DMS53 treated with DMSO at 0.1 percent for 48 hours (cell line): ENCODE data around the gene AUH.

Experiments used
- DNase-seq: peaks from one replicate; lab custom pipeline; 2025; ENCODE audit not compliant: unreplicated experiment; lab: John Stamatoyannopoulos, UW

The AUH gene

DNA sequence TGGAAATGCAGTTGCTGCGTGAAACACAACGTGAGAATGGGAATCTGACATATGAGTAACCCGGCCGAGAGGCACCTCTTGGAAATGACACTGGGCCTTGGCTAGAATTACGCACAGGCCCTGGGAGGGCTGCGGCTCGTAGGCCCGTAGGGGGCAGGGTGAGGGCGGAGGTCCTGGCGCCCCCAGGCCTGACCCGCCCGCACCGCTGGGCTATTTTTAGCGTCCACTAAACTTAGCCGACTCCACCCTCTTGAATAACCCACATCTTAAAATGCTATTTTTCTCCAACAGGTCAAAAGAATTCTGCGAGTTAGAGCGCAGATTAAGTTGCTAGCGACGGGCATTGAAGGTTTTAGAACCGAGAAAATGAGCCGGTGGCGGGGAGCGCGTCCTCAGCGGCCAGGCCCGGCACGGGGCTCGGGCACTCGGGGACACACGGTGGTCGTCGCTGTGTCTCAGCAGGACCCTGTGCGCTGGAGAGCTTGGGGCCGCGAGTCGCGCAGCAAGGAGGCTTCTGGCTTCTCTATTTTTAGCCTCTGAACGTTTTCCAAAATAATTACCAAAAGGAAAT lies 168.5 kb downstream of the AUH start:
- peak; percentile 78 for DNase-seq

DNA sequence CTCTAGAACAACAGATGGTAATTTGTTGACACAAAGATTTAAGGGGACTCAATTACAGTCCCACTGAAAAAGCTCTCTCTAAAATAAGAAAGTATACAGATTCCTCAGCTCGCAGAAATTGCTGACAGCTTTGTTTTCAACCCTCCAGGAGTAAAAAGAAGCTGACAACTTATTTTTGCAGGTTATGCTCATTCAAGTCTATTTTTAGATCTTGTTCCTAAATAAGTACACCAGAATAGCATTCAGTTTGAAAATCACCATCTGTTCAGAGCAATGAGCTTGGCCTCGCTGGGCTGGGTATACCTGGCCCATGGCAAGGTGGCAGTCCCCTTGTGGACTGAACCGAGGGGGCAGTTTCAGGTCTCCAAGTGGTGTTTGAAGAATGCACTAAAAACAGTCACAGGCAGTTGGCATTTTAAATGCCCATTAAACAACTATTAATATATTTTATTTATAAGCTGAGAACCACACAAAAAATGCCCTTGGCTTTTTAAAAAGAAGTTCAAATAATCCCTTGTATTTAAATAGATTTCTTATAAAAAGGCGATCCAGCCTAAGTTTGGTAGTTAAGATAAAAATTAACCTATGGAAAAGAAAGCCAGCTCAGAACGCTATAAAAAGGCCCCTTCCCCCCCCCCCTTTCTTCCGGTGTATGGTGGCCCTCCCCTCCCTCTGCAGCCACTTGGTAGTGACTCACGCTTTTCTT lies 169.2 kb downstream of the AUH start:
- DNase-seq, result no peak

DNA sequence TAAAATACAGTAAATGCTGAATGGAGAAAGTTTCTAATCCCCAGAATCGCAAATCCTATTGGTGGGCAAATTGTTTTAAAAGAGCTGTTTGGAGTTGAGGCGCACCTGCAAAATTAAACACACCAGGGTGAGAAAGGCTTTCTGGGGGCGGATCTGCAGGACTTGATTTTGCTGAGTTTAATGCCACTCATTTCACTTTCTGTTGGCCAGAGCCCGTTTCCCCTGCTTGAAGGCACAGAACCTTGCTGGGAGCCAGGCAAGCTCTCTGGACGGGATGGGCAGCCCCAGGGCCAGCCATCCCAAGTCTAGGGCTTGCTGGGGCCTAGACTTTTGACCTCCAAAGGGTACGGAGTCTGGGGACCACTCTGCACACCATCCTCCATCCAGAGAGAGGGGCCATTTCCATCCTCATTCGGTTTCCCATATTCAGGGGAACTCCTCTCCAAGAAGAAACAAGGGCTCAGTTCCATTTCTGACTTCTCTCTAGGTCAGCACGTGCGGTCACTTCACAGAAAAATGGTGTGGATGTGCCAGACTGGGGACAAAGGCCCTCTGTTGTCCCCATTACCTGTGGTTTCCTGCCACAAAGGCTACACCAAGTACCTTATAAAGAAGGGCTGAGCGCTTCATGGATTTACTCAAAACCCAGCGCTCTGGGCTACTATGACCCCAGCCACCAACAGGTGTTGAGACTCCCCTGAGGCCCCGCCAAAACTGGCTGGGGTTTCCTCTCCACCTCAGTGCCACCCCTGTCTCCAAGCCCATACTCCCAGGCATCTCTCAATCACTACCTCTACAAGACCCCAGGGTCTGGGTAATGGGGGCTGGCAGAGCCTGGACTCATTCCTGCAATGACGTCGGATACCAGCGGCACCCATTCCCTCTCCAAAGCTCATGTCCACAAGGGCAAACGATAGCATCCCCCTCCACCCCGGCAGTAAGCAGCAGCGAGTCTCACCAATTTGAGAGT lies 170.0 kb downstream of the AUH start:
- DNase-seq, result no peak

DNA sequence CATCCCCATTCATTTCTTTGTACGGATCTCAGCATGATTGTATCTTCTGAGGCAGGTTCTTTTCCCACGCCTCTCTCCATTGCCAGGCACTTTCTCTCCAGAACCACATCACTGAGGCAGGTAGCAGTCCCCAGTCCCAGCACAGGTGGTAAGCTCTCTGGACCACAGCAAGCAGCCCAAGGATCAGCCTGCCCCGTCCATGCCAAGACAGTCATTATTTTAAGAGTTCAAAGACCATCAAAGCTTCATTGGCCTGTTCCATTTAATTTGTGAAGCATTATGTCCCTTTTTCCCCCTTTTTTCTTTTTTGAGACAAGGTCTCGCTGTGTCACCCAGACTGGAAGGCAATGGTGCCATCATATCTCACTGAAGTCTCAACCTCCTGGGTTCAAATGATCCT lies 171.7 kb downstream of the AUH start:
- no peak for DNase-seq

DNA sequence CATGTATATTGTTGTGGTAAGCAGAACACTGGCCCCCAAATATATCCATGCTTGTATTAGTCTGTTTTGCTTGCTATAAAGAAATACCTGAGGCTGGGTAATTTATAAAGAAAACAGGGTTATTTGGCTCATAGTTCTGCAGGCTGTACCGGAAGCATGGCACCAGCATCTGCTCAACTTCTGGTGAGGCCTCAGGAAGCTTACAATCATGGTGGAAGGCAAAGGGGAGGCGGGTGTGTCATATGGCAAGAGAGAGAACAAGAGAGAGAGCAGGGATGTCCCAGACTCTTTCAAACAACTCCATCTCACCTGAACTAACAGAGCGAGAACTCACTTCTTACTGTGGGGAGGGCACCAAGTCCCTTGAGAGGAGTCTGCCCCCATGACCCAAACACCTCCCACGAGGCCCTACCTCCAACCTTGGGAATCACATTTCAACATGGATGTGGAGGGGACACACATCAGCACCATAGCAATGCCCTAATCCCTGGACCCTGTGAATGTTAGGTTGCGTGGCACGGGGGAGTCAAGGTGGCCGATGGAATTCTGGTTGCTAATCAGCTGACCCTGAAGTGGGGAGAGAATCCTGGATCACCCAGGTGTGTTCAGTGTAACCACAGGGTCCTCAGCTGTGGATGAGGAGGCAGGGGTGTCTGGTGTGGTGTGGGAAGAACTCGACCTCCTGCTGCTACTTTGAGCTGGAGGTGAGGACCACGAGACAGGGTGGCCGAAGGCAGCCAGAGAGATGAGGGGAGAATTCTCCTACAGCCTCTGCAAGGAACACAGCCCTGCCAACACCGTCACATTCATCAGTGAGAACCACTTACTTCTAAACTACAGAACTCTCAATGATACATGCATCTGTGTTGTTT lies 172.8 kb downstream of the AUH start:
- no peak for DNase-seq

DNA sequence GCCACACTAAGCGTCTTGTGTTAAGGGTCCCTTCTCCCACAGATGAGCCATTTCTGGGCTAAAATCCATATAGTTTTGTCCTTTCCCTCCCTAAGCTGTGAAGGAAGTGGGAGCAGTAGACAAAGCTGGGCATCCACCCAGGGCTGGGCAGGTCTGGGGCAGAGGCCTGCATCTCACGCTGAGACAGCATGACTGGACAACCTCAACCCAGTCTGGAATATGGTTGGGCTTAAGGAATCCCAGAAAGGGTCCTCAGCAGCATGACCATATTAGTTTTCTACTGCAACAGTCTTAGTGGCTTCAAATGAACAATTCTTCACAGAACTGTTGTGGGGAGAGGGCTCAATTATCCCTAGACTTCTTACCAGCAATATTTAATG lies 173.8 kb downstream of the AUH start:
- no peak for DNase-seq

DNA sequence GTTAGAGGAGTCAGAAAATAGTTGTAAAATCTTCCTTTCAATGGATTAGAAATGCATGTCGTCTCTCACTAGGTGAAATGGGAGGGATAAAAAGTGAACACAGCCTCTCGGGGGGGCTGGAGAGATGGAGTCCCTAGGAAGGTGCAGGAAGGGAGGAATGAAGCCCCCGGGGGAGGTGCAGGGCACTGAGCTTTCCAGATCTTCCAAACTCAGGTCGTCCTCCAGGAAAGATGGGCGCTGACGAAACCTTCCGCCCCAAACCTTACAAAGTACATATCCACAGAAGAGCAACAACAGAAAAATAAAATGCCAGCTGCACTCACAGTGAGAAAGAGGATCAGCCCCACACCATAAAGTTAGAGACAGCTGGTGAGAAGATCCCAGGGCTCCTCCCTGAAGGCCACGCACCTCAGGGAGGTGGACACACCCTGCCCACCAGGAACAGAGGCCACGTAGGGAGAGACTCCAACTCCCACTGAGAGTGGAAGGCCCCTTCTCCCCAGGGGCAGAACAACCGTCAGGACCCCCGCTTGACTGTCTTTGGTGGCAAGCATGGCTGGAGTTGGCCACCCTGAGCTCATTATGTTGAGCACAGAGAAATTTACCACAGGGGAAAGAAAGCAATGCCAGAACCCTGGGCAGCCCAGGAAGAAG lies 174.3 kb downstream of the AUH start:
- DNase-seq, result no peak

DNA sequence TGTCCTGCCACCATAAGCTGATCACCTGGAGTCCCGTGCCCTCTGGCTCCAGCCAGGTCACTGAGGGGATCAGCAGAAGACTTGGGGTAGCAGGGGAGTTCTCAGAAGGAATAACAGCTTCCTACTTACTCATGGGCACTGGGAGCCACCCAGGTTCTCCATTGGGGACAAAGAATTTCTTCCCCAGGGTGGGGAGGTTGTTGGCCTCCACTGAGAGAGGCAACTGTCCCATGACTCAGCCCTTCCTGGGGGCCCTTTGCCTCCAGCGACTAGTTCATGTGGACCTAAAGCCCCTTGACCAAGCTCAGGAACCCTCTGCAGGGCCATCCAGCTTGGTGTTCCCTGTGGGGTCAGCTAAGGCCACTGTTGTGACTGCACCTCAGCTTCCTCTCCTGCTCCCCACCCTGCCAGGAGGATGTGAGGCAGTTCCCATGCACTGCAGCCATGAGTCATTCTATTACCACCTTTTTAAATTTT lies 175.0 kb downstream of the AUH start:
- no peak for DNase-seq

DNA sequence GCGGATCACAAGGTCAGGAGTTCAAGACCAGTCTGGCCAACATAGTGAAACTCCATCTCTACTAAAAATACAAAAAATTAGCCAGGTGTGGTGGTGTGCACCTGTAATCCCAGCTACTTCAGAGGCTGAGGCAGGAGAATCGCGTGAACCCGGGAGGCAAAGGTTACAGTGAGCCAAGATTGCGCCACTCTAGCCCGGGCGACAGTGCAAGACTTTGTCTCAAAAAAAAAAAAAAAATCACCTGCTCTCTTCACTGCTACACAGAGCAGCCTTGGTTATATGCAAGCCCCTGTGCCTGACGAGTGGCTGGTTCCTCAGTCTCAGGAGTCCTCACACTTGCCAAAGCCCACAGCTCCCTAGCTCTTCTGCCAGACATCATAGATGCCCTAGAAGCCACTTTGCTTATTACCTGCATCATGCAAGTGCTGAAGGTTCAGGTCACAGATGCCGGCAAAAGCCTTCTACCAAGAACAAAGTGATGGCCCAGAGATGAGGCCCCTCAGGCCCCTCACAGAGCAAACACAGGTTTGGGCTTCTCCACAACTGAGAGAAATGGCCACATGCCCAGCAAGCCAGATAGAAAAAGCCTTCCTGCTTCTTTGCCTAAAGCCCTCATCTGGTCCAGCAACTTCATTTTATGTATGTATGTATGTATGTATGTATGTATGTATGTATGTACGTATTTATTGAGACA lies 176.4 kb downstream of the AUH start:
- no peak for DNase-seq

DNA sequence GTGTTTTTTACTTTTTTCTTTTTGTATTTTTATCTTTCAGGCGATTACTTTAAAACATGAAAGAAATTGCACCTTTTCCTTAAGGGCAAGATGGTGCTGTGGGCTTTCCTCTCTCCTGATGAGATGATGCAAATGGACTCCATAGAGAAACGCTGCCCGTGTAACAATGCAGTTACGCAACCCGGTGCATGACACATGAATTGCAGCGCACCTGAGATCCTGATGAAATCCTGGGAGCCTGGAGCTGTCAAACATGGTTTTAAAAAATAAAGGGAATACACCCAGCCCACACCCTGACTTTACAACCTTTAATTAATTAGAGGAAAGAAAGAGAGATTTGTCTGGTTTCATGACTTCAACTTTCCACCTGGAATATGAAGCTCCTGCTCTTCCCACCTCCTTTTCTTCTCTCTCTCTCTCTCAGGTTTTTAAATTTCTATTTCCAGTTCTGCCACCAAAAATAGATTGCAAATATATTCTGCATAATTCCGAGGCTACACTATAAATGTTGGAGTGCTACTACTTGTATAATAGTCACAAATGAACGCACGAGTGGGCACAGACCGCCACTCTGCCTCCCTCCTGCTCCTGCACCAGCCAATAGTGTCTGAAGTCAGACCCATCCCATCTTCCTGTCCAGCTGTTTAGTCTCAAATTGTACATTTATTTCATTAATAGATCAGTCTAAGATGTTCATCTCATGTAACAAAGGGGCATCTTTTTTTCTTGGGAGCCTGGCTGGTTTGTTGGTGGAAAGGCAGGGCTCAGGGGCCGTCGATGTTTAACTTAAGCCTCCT lies 179.1 kb downstream of the AUH start:
- no peak for DNase-seq

DNA sequence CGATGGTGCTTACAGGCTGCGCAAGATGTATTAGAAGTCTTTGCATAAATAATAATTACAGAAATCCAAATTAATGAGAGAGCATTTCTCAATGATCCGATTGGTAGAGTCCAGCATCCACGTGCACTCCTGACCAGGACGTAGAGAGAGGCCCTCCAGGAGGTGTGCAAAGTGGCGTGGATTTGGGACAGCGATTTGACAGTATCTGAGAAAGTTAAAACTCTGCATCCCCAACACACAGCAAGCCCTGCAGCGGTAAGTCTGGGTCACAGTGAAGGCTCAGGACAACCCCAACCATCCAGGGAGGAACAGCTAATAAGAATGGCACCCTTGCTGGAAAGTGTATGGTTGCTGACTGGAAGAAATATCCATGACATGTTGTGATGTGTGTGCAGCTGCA lies 180.2 kb downstream of the AUH start:
- DNase-seq, result no peak

DNA sequence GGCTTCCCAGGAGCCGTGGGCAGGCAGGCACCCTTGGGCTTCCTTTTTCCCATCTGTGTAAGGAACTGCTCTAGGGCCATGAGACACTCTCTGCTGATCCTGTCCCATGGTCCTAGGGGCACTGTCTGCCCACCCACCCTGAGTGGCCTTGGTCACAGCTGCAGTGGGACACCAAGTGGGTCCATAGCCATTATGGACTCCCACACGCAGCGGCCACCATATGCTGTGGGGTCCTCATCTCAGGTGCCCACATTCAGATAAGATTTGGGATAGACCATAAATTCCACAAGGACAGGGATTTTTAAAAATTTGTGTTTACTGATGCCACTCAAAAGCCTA lies 180.8 kb downstream of the AUH start:
- no peak for DNase-seq

DNA sequence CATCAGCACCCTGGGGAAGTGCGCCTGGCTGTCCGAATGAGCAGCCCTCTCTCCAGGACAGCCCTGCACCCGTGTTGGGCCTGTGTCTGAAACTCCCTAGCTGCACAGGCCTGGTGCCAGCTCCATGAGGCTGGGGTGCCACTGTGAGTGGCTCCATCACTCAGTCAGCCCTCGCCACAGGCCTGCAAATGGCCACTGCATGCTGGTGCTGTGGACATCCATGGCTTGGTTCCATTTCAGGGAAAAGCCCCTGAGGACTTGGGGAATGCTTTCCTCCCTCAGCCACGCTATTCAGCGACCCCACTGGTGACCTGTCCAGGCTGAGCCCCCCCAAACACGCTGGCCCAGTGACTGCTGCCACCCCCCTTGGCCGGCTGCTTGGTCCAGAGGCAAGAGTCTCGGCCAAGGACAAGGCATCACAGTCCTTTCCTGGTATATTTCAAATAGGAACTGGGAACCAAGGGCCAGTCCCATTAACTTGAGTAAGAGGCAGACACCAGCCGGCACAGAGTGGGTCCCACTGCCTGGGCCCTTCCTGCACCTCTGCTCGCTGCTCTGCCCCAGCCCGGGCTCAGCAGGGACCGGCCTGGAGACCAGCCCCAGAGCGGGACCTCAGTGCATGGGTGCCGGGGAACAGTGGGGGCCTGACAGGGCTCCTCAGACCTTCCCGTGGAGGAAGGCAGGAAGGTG lies 181.3 kb downstream of the AUH start:
- no peak for DNase-seq

DNA sequence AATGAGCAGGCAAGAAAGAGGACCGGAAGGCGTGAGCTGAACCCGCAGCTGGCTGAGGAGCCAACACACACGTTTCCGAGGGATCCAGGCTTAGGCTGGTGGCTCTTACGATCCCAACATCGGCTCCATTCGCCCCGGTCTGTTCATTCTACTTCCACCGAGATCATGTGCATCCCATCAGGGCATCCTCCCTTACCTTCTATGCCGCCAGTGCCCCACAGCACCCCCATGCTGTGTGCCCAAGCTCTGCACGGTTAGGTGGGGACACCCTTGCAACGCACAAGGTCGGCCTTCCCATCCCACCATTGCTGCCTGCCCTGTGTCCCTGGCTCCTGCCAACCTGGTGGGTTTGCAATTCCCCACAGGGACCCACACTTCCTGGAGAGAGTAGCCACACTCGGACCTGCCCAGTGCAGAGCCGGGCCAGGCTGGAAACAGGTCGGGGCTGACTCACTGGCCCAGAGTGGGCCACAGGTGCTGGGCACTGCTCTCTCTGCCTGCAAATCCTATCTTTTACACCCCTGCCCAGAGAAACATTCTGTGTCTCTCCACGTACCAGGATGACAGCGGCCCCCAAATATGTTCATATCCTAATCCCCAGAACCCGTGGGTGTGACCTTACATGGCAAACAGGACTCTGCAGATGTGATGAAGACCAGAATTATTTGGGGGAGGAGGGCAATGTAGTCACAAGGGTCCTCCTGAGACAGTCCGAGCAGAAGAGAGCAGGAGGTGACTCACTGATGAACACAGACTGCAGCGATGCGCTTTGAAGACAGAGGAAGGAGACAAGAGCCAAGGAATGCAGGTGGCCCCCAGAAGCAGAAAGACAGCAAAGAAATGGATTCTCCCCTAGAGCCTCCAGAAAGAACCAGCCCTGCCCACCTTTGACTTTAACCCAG lies 182.2 kb downstream of the AUH start:
- no peak for DNase-seq

DNA sequence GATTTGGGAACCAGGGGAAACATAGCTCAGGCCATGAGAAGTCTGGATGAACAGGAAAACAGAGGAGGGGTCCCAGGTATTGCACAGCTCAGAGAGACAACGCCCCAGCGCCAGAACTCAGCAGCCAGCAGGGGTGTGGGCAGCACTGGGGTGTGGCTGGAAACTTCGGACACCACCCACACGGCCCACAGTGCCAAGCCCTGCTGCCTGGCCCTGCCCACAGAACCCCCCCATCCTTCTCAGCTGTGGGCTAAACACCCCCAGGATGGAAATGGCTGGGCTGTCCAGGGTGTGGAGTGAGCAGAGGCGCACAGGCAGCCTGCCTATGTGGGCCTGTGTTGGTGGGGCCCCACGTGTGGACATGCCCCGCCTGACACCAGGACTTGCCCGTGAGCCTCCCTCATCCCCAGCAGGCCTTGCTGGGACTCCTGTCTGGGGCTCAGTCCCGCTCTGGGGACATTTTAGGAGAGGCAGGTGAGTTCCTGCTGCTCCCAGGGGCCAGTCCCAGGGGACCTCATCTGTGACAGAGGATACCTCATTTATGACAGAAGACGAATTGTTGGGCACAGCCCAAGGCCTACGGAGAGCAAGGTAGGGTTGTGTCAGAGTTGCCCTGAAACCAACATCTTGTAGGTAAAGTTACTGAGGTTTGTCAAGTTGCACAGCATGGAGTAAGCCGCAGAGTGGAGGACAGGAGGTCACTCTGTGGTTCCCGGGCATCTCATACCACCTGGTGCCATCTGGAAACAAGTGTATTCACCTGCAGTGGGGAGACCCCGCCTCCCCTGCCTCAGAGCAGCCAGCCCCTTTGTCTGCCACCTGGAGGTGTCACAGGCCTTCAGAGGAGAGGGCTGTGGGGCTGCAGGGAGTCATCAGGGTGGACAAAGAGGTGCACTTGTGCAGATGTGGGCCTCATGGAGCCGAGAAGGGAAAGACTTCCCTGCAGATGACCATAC lies 183.2 kb downstream of the AUH start:
- no peak for DNase-seq

DNA sequence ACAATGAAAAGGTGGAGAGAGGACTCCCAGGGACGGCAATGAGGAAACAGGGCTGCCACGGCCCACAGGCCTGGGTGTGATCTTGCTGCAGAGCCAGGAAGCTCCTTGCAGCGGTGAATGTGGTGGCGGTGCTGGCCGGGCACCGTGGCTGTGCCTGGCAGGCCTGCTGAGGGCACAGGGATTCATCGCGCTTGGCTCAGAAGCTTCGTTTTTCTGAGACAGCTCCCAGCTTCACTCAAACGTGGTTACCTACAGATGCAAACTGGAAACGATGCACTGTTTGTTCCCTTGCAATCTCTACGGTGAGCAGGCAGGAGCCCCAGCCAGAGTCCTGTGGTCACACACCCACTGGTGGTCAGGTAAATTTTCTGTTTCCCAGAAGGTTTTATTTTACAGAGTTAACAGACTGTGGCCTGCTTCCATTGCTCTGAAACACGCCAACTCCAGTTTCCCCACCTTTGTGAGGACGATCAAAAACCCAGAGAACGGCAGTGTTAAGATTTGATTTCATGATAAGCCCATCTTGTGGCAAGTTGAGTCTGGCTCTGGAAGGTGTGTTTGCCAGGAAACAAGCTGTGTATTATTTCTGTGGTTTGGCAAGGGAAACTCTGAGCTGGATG lies 183.9 kb downstream of the AUH start:
- no peak for DNase-seq
